PC-9 (cell line): ENCODE results near the gene SLC37A3. TPM values are rescaled to one million over a fixed set of nuclear protein-coding genes. Genes with fewer than 3 reads are reported as not detected.

ENCODE experiments used
- BruUV-seq: library from RNA; stranded (reverse); fragments of 400-500 nt; replicated peaks from 2 replicates; lab custom pipeline; 2021; lab: Mats Ljungman, UMichigan
- CTCF ChIA-PET: fragments of 300-600 bp; sonication (Branson Sonifier 250); formaldehyde crosslinking; loops from one replicate; lab custom pipeline; 2022; ENCODE audit warnings: antibody characterized with exemption; lab: Charles Lee
- POLR2A ChIA-PET: fragments of 300-600 bp; sonication (Branson Sonifier 250); formaldehyde crosslinking; loops from one replicate; lab custom pipeline; 2022; ENCODE audit warnings: antibody characterized with exemption; ENCODE audit not compliant: unreplicated experiment; lab: Charles Lee
- DNase-seq, 2 experiments: peaks; one replicate each; pipeline versions ENCODE4 v3.0.0 to v3.0.0-alpha.2; 2015 to 2022; ENCODE audit warnings: mixed read lengths in 1 of 2
- H2AFZ ChIP-seq: fragments of 200-600 bp; sonication (generic); 2 replicates; pipeline ENCODE4 v1.8.1; 2017; ENCODE audit warnings: antibody characterized with exemption
- H3F3A ChIP-seq: fragments of 200-600 bp; sonication (generic); 2 replicates; pipeline ENCODE4 v1.8.1; 2017; ENCODE audit warnings: antibody characterized with exemption, mild to moderate bottlenecking, low read depth; ENCODE audit not compliant: insufficient read depth
- H3K27ac ChIP-seq: fragments of 200-600 bp; sonication (generic); 2 replicates; pipeline ENCODE4 v1.6.1; 2016; ENCODE audit warnings: mixed run types
- H3K27me3 ChIP-seq: fragments of 200-600 bp; sonication (generic); 2 replicates; pipeline ENCODE4 v1.6.1; 2016; ENCODE audit warnings: low read depth, mixed run types; ENCODE audit not compliant: insufficient read depth
- H3K36me3 ChIP-seq: fragments of 200-600 bp; sonication (generic); 2 replicates; pipeline ENCODE4 v1.6.1; 2016; ENCODE audit warnings: low read depth, mixed run types
- H3K4me1 ChIP-seq: fragments of 200-600 bp; sonication (generic); replicated peaks from 2 replicates; pipeline ENCODE4 v1.6.1; 2016; ENCODE audit warnings: mixed run types; ENCODE audit not compliant: insufficient read depth
- H3K4me2 ChIP-seq: fragments of 200-600 bp; sonication (generic); 2 replicates; pipeline ENCODE4 v1.6.1; 2017; ENCODE audit warnings: mixed run types
- H3K4me3 ChIP-seq: fragments of 200-600 bp; sonication (generic); 2 replicates; pipeline ENCODE4 v1.6.1; 2016; ENCODE audit warnings: mixed run types
- H3K79me2 ChIP-seq: fragments of 200-600 bp; sonication (generic); 2 replicates; pipeline ENCODE4 v1.6.1; 2017; ENCODE audit warnings: low read depth, mixed run types
- H3K9me2 ChIP-seq: fragments of 200-600 bp; sonication (generic); 2 replicates; pipeline ENCODE4 v1.8.1; 2017; ENCODE audit warnings: mild to moderate bottlenecking; ENCODE audit not compliant: insufficient read depth
- H3K9me3 ChIP-seq: fragments of 200-600 bp; sonication (generic); 2 replicates; pipeline ENCODE4 v1.8.1; 2016; ENCODE audit warnings: low read depth; ENCODE audit not compliant: insufficient read depth
- H4K20me1 ChIP-seq: fragments of 200-600 bp; sonication (generic); 2 replicates; pipeline ENCODE4 v1.8.1; 2017; ENCODE audit not compliant: insufficient read depth
- EZH2 ChIP-seq: fragments of 200-600 bp; sonication (generic); IDR thresholded peaks from 2 replicates; pipeline ENCODE4 v1.8.0; 2017; ENCODE audit warnings: antibody characterized with exemption, low read depth
- intact Hi-C: fragments of 100-400 bp; cut with micrococcal nuclease; formaldehyde crosslinking; loops from one replicate; pipeline ENCODE4 v1.10.0; 2022; ENCODE audit not compliant: unreplicated experiment
- total RNA-seq: library from RNA; stranded (reverse); gene quantifications from 2 replicates; pipeline ENCODE4 v1.2.3, GENCODE V29; 2021
- TF ChIP-seq, protein P1 (sequence below): fragments of 200-600 bp; sonication (generic); conservative IDR thresholded peaks from 2 replicates; pipeline ENCODE4 v1.6.1; 2017; ENCODE audit warnings: mixed run types, antibody characterized with exemption, mild to moderate bottlenecking, moderate library complexity

The SLC37A3 gene
- total RNA-seq, 1 experiment from 2014 or later: 54.8 TPM

GRCh38 chr7:140426130-140426529, 27.8 kb upstream of the SLC37A3 start:
- no peak overlapping the region for H2AFZ ChIP-seq
- H3K27ac ChIP-seq: no peak overlapping the region
- no peaks in the 10 kb centered on the region for H3K36me3 ChIP-seq
- BruUV-seq: no TSS peak
- H3F3A ChIP-seq: no peaks in the 10 kb centered on the region
- H3K27me3 ChIP-seq: no peaks in the 10 kb centered on the region
- CTCF ChIA-PET: no interaction called here
- DNase-seq: no peak
- no peaks in the 10 kb centered on the region for H3K9me3 ChIP-seq
- no peak overlapping the region for H3K4me3 ChIP-seq
- no peaks in the 10 kb centered on the region for H3K9me2 ChIP-seq
- H3K4me1 ChIP-seq: no peaks in the 10 kb centered on the region
- intact Hi-C loops: no loop called here
- TF ChIP-seq, protein P1, sequence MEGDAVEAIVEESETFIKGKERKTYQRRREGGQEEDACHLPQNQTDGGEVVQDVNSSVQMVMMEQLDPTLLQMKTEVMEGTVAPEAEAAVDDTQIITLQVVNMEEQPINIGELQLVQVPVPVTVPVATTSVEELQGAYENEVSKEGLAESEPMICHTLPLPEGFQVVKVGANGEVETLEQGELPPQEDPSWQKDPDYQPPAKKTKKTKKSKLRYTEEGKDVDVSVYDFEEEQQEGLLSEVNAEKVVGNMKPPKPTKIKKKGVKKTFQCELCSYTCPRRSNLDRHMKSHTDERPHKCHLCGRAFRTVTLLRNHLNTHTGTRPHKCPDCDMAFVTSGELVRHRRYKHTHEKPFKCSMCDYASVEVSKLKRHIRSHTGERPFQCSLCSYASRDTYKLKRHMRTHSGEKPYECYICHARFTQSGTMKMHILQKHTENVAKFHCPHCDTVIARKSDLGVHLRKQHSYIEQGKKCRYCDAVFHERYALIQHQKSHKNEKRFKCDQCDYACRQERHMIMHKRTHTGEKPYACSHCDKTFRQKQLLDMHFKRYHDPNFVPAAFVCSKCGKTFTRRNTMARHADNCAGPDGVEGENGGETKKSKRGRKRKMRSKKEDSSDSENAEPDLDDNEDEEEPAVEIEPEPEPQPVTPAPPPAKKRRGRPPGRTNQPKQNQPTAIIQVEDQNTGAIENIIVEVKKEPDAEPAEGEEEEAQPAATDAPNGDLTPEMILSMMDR: no peak
- no peak for TF ChIP-seq EZH2
- H3K4me2 ChIP-seq: no peak overlapping the region
- H3K79me2 ChIP-seq: no peaks in the 10 kb centered on the region
- H4K20me1 ChIP-seq: no peaks in the 10 kb centered on the region
- POLR2A ChIA-PET: no interaction called here

DNA sequence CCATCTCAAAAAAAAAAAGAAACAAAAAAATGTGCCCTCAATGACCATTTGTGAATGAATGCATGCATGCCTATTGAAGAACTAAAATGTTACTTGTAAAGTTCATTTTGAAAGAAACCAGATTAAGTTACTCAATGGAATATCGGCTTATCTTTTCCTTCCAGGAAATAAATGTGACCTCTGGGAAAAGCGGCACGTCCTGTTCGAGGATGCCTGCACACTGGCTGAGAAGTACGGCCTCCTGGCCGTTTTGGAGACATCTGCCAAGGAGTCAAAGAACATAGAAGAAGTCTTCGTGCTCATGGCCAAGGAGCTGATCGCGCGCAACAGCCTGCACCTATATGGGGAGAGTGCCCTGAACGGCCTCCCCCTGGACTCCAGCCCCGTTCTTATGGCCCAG, 27.4 kb upstream of the SLC37A3 start:
- CTCF ChIA-PET: no interaction called here
- intact Hi-C loops: no loop called here
- POLR2A ChIA-PET: no interaction called here

DNA sequence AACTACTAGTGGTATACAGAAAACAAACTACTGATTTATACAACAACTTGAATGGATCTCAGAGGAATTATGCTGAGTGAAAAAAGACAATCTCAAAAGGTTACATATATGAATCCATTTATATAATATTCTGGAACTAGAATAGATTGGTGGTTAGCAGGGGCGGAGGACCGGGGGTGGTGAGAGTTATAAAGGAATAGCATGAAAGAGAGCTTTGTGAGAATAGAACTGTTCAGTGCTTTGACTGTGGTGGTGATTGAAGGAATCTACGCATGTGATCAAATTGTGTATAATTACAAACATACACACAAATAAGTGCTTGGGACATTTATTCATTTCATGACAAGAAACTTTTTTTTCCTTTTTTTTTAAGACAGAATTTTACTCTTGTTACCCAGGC, 25.2 kb upstream of the SLC37A3 start:
- H2AFZ ChIP-seq: no peak overlapping the region
- CTCF ChIA-PET: interaction anchor here (0.7 kb wide), 1 partner anchor 14 kb away, joined by 5 read pairs; no protein-coding TSS in a partner anchor
- H3K4me1 ChIP-seq: no peaks in the 10 kb centered on the region
- no peaks in the 10 kb centered on the region for H4K20me1 ChIP-seq
- no peaks in the 10 kb centered on the region for H3K79me2 ChIP-seq
- H3K27ac ChIP-seq: no peak overlapping the region
- intact Hi-C loops: no loop called here
- H3K4me2 ChIP-seq: no peak overlapping the region
- POLR2A ChIA-PET: no interaction called here
- BruUV-seq: no TSS peak
- no peaks in the 10 kb centered on the region for H3K9me2 ChIP-seq
- no peak for DNase-seq
- H3K4me3 ChIP-seq: no peak overlapping the region
- no peaks in the 10 kb centered on the region for H3K36me3 ChIP-seq
- H3F3A ChIP-seq: no peaks in the 10 kb centered on the region
- H3K9me3 ChIP-seq: no peaks in the 10 kb centered on the region
- H3K27me3 ChIP-seq: no peaks in the 10 kb centered on the region
- TF ChIP-seq EZH2: no peak
- TF ChIP-seq, protein P1: no peak

More for the DNA sequence above, 27.4 kb upstream of the SLC37A3 start:
- Histone ChIP-seq H2AFZ (no peak overlapping the region), H3K9me2 (no peaks in the 10 kb centered on the region), H3K4me2 (no peak overlapping the region), H3F3A (no peaks in the 10 kb centered on the region), H3K27ac (no peak overlapping the region), H3K4me3 (no peak overlapping the region), H4K20me1 (no peaks in the 10 kb centered on the region), H3K36me3 (no peaks in the 10 kb centered on the region), H3K9me3 (no peaks in the 10 kb centered on the region), H3K4me1 (no peaks in the 10 kb centered on the region), H3K79me2 (no peaks in the 10 kb centered on the region), H3K27me3 (no peaks in the 10 kb centered on the region)
- DNase-seq: no peak
- TF ChIP-seq, protein P1: no peak
- no peak for TF ChIP-seq EZH2
- no TSS peak for BruUV-seq
